GM21737 (cell line): ENCODE results near the gene IQSEC2.

Experiments used
- ATAC-seq: cut with Tn5 transposase; IDR thresholded peaks from one replicate; pipeline ENCODE4 v1.9.1; 2021; ENCODE audit warnings: mild to moderate bottlenecking, moderate library complexity; ENCODE audit not compliant: unreplicated experiment

The IQSEC2 gene

GRCh38 chrX:53281321-53281822 lies at the start of gene IQSEC2:
Gene IQSEC2 (minus strand): TSS chrX:53281584.
- ATAC-seq = no peak

DNA sequence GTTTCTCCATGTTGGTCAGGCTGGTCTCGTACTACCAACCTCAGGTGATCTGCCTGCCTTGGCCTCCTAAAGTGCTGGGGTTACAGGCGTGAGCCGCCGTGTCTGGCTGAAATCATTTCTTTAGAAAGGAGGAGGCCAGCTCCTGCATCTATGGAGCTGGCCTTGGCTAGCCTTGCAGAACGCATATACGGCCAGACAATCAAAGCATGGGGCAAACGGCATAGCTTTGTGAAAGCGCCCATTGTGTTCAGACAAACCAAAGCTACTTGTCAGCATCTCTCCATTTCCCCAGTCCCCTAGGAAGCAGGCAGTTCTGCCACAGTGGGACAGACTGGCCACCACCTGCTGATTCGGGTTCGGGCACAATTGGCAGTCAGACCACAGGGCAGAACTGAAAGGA lies 48.9 kb upstream of the IQSEC2 start:
- no peak for ATAC-seq

DNA sequence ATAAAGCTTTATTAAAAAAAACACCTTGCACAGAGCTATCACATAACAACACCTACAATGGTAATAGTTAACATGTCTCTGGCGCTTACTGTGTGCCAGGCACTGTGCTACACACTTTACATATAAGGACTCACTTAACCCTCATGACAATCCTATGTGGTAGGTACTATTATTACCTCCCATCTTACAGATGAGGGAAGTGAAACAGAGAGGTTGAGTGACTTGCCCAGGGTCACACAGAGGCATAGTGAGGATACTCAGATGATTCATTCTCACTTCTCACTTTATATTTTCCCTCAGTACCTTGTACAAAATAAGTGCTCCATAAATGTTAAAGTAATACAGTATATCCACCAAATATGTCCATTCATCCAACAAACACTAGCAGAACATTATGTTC lies 43.4 kb upstream of the IQSEC2 start:
- ATAC-seq = no peak

DNA sequence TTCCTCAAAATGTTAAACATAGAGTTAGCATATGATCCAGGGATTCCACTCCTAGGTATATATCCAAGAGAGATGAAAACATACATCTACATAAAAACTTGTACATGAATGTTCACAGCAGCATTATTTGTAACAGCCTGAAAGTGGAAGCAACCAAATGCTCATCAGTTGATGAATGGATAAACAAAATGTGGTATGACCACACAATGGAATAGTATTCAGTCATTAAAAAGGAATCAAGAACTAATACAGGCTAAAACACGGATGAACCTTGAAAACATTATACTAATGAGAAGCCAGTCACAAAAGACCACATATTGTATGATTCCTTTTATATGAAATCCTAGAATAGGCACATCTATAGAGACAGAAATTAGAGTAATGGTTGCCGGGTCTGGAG lies 42.7 kb upstream of the IQSEC2 start:
- no peak for ATAC-seq

DNA sequence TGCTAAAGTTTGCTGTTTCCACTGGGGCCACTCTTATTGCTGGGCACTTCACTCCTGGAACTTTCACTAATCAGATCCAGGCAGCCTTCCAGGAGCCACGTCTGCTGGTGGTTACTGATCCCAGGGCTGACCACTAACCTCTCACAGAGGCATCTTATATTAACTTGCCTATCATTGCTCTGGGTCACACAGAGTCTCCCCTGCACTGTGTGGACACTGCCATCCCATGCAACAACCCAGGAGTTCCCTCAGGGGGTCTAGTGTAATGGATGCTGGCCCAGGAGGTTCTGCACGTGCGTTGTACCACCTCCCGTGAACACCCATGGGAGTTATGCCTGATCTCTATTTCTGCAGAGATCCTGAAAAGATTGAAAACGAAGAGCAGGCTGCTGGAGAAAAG lies 41.8 kb upstream of the IQSEC2 start:
- ATAC-seq = no peak

- no peak for ATAC-seq
Measured at GRCh38 chrX:53321943-53322497, 40.6 kb upstream of the IQSEC2 start.

GRCh38 chrX:53321230-53321942 lies 40.0 kb upstream of the IQSEC2 start:
- no peak for ATAC-seq

- ATAC-seq = no peak
Measured at GRCh38 chrX:53320543-53321229, 39.3 kb upstream of the IQSEC2 start.

DNA sequence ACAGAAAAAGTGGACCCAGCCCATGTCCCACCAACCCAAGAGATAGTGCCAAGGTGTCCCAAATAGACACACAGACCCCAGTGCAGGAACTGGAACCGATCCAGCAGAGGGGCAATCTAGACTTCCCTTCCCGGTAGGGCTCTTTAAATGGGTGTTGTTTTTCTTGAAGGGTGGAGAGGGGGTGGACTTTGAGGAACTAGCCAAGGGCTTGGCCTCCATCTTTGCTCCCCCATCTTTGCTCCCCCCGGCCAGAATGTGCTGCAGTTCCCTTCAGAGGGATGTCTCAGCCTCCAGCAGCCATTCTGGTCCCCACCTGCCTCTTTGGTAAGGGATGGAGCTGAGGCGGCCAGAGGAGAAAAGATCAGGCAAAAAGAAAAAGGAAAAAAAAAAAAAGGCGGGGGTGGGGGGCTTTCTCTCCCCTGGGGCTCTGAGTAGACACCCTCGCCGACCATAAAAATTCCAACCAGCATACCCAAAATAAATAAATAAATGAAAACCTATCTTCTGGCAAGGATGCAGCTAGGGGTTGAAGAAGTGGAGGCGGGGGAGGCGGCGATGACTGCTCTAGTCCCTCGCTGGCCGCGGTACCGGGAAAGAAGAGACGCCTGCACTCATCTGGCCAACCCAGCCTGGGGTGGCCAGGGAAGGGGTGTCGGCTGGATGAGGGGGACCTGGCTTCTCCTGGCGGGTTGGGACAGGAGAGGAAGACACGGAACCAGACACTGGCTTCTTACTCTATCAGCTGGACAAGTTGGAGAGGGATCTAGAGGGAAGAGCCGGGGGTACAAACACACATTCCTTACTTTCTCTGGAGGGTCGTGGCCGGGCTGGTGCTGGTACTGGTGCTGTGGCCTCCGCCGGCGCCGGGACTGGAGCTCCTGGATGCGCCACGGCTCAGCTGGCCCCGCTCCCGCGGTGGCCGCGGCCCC lies 38.5 kb upstream of the IQSEC2 start:
- ATAC-seq = no peak

GRCh38 chrX:53318766-53319353 lies 37.5 kb upstream of the IQSEC2 start:
- ATAC-seq = no peak

- no peak for ATAC-seq
Measured at GRCh38 chrX:53317365-53318069, 36.1 kb upstream of the IQSEC2 start.

- ATAC-seq = no peak
Measured at GRCh38 chrX:53316860-53317237, 35.5 kb upstream of the IQSEC2 start.

GRCh38 chrX:53316111-53316859 lies 34.9 kb upstream of the IQSEC2 start:
- ATAC-seq = no peak

GRCh38 chrX:53313728-53314105 lies 32.3 kb upstream of the IQSEC2 start:
- no peak for ATAC-seq

- no peak for ATAC-seq
Measured at GRCh38 chrX:53312946-53313727, 31.8 kb upstream of the IQSEC2 start.

- ATAC-seq = no peak
Measured at GRCh38 chrX:53309837-53310236, 28.5 kb upstream of the IQSEC2 start.

GRCh38 chrX:53308836-53309235 lies 27.5 kb upstream of the IQSEC2 start:
- ATAC-seq = no peak
